ENCODE measurements around the gene ABCC5. TPM values are rescaled to one million over a fixed set of nuclear protein-coding genes. Genes with fewer than 3 reads are reported as not detected.

The ABCC5 gene
- polyA plus RNA-seq, 4 donors: 9.2 to 64.6 (median 13.0) TPM

DNA sequence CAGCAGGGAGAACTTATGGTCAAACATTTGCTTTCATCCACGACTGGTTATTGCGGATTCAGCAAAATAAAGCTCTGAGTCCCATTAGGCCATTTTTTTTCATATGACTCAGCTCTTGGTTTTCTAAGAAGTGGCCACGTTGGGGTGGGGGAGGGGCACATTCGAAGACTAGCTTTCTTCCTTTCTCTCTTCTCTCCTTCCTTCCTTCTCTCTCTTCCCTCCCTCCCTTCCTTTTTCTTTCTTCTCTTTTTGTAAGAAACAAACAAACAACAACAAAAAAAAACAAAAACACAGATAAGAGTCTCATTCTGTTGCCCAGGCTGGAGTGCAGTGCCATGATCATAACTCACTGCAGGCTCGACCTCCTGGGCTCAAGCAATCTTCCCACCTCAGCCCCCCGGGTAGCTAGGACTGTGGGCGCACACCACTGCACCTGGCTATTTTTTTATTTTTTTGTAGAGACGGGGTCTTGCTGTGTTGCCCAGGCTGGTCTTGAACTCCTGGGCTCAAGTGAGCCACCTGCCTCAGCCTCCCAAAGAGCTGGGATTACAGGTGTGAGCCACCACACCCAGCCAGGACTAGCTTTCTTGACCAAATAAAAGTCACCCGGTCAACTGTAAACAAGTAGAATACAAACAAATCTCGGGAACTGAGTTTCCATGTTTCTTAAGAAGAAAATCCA, 41.6 kb downstream of the ABCC5 start:
- Histone ChIP-seq H3K4me1 (ENCODE audit: control insufficient read depth in 3 of 3, insufficient read depth in 2 of 3, low read depth in 1 of 3, low read length in 2 of 3) (no peaks in the 10 kb centered on the region), H3K4me3 (ENCODE audit: low read depth in 1 of 3, low read length in 3 of 3) (no peak overlapping the region), H3K9me3 (ENCODE audit: control insufficient read depth in 2 of 2, insufficient read depth in 1 of 2, low read depth in 1 of 2, low read length in 1 of 2) (no peaks in the 10 kb centered on the region), H3K27me3 (ENCODE audit: control insufficient read depth in 3 of 3, insufficient read depth in 3 of 3, low read length in 3 of 3) (no peaks in the 10 kb centered on the region), H3K27ac (ENCODE audit: low read depth in 1 of 3, low read length in 2 of 3) (no peak overlapping the region), H3K36me3 (ENCODE audit: control insufficient read depth in 3 of 3, insufficient read depth in 2 of 3, low read depth in 1 of 3, low read length in 3 of 3) (peaks cover 0 to 5% (median under 1%) of the 10 kb centered on the region in 3 donors)
- 81 to 91% (median 87%) methylated on average over 10 of the region's 10 CpGs for WGBS, 3 donors
- FAIRE-seq (no peak), DNase-seq (no peak)

DNA sequence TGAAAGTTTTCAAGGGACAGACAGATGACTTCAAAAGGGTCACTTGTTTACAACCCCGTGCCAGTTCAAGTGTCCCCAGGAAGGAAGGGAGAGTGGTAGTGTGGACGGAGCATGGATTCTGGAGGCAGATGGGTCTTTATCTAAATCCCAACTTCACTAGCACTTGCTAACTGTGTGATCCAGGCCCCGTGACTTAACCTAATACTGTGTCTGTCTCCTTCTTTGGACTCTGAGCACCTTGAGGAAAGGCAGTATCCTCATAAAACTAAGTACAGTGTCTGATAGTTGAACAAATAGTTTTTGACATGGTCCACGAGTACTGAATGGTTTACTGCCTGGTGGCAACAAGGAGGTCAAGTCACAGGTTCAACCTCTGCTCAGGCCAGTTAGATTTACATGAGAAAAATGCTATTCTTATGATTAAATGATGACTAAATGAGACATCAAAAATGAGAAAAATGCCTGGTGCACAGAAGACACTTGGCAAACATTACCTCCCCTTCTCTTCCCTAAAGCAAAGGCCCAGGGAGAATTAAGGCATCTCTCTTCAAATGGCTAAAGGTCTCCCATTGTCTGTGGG, 48.9 kb downstream of the ABCC5 start:
- no peak for FAIRE-seq

DNA sequence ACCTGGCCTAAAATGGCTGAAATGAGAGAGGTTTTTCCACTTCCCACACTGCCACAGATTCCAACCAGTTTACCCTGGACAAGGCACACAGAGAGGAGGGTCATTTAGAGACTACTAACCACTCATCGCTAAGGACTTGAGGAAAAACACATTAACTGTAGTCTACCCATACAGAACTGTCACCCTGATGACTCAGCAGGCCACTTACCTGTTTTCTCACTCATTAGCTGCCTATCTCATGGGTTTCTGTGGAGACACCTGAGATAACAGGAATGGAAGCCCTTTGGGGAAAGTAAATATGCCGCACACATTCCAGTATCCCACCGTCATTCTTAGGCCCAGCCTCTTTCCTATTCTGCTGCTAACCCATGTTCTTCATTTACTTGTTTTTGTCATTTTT, 50.0 kb downstream of the ABCC5 start:
- WGBS, 3 donors: 84 to 94% (median 89%) methylated on average over 3 of the region's 3 CpGs
- no peak overlapping the region for H3K4me3 ChIP-seq (ENCODE audit: low read depth in 1 of 3, low read length in 3 of 3)
- FAIRE-seq: no peak
- H3K27me3 ChIP-seq (ENCODE audit: control insufficient read depth in 3 of 3, insufficient read depth in 3 of 3, low read length in 3 of 3): no peaks in the 10 kb centered on the region
- peaks cover 0 to 9% (median 0%) of the 10 kb centered on the region in 3 donors for H3K4me1 ChIP-seq (ENCODE audit: control insufficient read depth in 3 of 3, insufficient read depth in 2 of 3, low read depth in 1 of 3, low read length in 2 of 3)
- H3K9me3 ChIP-seq (ENCODE audit: control insufficient read depth in 2 of 2, insufficient read depth in 1 of 2, low read depth in 1 of 2, low read length in 1 of 2): no peaks in the 10 kb centered on the region
- H3K36me3 ChIP-seq (ENCODE audit: control insufficient read depth in 3 of 3, insufficient read depth in 2 of 3, low read depth in 1 of 3, low read length in 3 of 3): peaks cover 0 to 30% (median 5%) of the 10 kb centered on the region in 3 donors
- H3K27ac ChIP-seq (ENCODE audit: low read depth in 1 of 3, low read length in 2 of 3): no peak overlapping the region
- DNase-seq: peak in 1 of 2 donors; percentile 64

More for the DNA sequence above, 48.9 kb downstream of the ABCC5 start:
- H3K4me3 ChIP-seq (ENCODE audit: low read depth in 1 of 3, low read length in 3 of 3): no peak overlapping the region
- no peak overlapping the region for H3K27ac ChIP-seq (ENCODE audit: low read depth in 1 of 3, low read length in 2 of 3)
- peak in 1 of 2 donors; percentile 47 for DNase-seq
- WGBS, 3 donors: 73 to 80% (median 77%) methylated on average over 4 of the region's 4 CpGs
- no peaks in the 10 kb centered on the region for H3K27me3 ChIP-seq (ENCODE audit: control insufficient read depth in 3 of 3, insufficient read depth in 3 of 3, low read length in 3 of 3)
- H3K36me3 ChIP-seq (ENCODE audit: control insufficient read depth in 3 of 3, insufficient read depth in 2 of 3, low read depth in 1 of 3, low read length in 3 of 3): peaks cover 0 to 24% (median 5%) of the 10 kb centered on the region in 3 donors
- peaks cover 0 to 9% (median 0%) of the 10 kb centered on the region in 3 donors for H3K4me1 ChIP-seq (ENCODE audit: control insufficient read depth in 3 of 3, insufficient read depth in 2 of 3, low read depth in 1 of 3, low read length in 2 of 3)
- no peaks in the 10 kb centered on the region for H3K9me3 ChIP-seq (ENCODE audit: control insufficient read depth in 2 of 2, insufficient read depth in 1 of 2, low read depth in 1 of 2, low read length in 1 of 2)

DNA sequence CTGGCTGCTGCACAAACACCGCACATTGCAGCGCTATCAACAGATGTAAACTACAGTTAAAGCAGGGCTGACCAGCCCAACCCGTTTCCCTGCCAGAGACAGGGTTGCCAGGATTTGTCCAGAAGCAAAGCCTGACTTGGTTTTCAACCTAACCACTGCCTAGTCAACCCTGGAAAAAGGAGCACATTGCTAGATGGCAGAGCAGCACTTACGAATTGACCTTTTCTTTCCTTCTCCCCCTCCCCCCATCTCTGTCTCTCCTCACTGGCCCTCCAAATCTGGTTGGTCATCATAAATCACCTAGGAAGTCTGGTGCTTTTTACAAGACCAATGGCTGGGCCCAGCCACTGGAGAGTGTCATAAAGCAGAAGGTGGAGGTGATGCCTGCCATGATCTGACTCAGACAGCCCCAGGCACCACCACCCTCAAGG, 51.3 kb downstream of the ABCC5 start:
- Histone ChIP-seq H3K4me1 (ENCODE audit: control insufficient read depth in 3 of 3, insufficient read depth in 2 of 3, low read depth in 1 of 3, low read length in 2 of 3) (peaks cover 0 to 9% (median 0%) of the 10 kb centered on the region in 3 donors), H3K4me3 (ENCODE audit: low read depth in 1 of 3, low read length in 3 of 3) (no peak overlapping the region), H3K9me3 (ENCODE audit: control insufficient read depth in 2 of 2, insufficient read depth in 1 of 2, low read depth in 1 of 2, low read length in 1 of 2) (no peaks in the 10 kb centered on the region), H3K27me3 (ENCODE audit: control insufficient read depth in 3 of 3, insufficient read depth in 3 of 3, low read length in 3 of 3) (no peaks in the 10 kb centered on the region), H3K36me3 (ENCODE audit: control insufficient read depth in 3 of 3, insufficient read depth in 2 of 3, low read depth in 1 of 3, low read length in 3 of 3) (peaks cover 0 to 26% (median 5%) of the 10 kb centered on the region in 3 donors), H3K27ac (ENCODE audit: low read depth in 1 of 3, low read length in 2 of 3) (no peak overlapping the region)
- DNase-seq (no peak), FAIRE-seq (no peak)
- WGBS, 3 donors: 72 to 97% (median 84%) methylated on average over 4 of the region's 4 CpGs

DNA sequence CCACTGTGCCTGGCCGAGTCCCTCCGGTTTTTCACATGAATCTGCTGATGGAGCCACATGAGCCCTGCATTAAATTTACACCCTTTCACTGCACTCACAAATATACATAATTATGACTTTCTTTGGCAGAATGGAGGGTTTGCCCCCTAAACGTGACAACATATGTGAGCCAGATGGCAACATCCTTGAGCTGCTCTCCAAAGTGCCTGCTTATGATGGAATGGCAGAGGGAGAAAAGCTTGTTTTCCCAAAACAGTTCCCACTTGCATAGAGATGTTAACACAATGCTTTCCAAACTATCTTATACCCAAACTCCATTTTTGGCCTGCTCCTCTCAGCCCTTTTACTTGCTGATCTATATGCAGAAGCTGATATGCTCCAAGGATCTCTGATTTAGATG, 54.9 kb downstream of the ABCC5 start:
- peaks cover 0 to 22% (median 2%) of the 10 kb centered on the region in 3 donors for H3K36me3 ChIP-seq (ENCODE audit: control insufficient read depth in 3 of 3, insufficient read depth in 2 of 3, low read depth in 1 of 3, low read length in 3 of 3)
- WGBS, 3 donors: 94 to 100% (median 95%) methylated on average over 3 of the region's 3 CpGs
- no peak for FAIRE-seq

DNA sequence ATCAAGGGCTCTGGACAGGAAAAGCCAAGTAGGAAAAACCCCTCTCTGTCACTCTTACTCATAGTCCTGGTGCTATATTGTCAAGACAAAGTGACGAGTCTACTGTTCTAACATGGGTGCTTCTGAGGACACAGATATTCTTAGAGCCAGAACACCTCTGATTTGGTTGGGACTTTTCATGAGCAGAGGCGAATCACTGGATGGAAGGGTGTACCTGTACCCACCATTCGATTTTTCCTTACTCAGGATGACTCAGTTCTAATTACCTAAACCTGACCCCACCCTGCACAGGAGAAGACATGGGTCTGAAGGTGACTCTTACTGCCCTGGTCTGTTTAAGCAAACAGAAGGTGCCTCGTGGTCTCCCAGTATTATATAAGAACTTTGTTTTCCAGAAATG, 58.5 kb downstream of the ABCC5 start:
- no peaks in the 10 kb centered on the region for H3K9me3 ChIP-seq (ENCODE audit: control insufficient read depth in 2 of 2, insufficient read depth in 1 of 2, low read depth in 1 of 2, low read length in 1 of 2)
- FAIRE-seq: no peak
- peak overlapping the region in 1 of 3 donors; percentile 53 for H3K27ac ChIP-seq (ENCODE audit: low read depth in 1 of 3, low read length in 2 of 3)
- H3K27me3 ChIP-seq (ENCODE audit: control insufficient read depth in 3 of 3, insufficient read depth in 3 of 3, low read length in 3 of 3): no peaks in the 10 kb centered on the region
- no peak overlapping the region for H3K4me3 ChIP-seq (ENCODE audit: low read depth in 1 of 3, low read length in 3 of 3)
- peak; percentile 33 to 69 for DNase-seq
- 36 to 79% (median 68%) methylated on average over 4 of the region's 4 CpGs for WGBS, 3 donors
- peaks cover 0 to 10% (median 2%) of the 10 kb centered on the region in 3 donors for H3K36me3 ChIP-seq (ENCODE audit: control insufficient read depth in 3 of 3, insufficient read depth in 2 of 3, low read depth in 1 of 3, low read length in 3 of 3)
- peaks cover 0 to 4% (median 0%) of the 10 kb centered on the region in 3 donors for H3K4me1 ChIP-seq (ENCODE audit: control insufficient read depth in 3 of 3, insufficient read depth in 2 of 3, low read depth in 1 of 3, low read length in 2 of 3)

More for the DNA sequence above, 54.9 kb downstream of the ABCC5 start:
- H3K27me3 ChIP-seq (ENCODE audit: control insufficient read depth in 3 of 3, insufficient read depth in 3 of 3, low read length in 3 of 3): no peaks in the 10 kb centered on the region
- no peak for DNase-seq
- H3K9me3 ChIP-seq (ENCODE audit: control insufficient read depth in 2 of 2, insufficient read depth in 1 of 2, low read depth in 1 of 2, low read length in 1 of 2): no peaks in the 10 kb centered on the region
- peaks cover 0 to 7% (median 4%) of the 10 kb centered on the region in 3 donors for H3K4me1 ChIP-seq (ENCODE audit: control insufficient read depth in 3 of 3, insufficient read depth in 2 of 3, low read depth in 1 of 3, low read length in 2 of 3)
- no peak overlapping the region for H3K27ac ChIP-seq (ENCODE audit: low read depth in 1 of 3, low read length in 2 of 3)
- H3K4me3 ChIP-seq (ENCODE audit: low read depth in 1 of 3, low read length in 3 of 3): no peak overlapping the region

DNA sequence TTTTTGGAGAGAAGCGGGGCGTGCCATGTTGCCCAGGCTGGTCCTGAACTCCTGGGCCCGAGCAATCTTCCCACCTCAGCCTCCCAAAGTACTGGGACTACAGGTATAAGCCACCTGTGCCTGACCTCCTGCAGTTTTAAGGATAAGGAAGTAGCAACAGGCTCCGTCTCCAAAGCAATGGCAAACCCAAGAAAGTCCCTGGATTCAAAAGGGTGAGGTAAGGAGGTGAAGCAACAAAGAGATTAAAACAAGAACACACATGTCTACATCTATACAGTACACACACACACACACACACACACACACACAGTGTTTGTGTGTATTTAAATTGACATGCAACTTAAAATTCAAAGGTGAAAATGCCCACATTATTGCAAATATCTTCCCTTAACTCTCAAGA, 58.9 kb downstream of the ABCC5 start:
- Histone ChIP-seq H3K4me3 (ENCODE audit: low read depth in 1 of 3, low read length in 3 of 3) (no peak overlapping the region), H3K4me1 (ENCODE audit: control insufficient read depth in 3 of 3, insufficient read depth in 2 of 3, low read depth in 1 of 3, low read length in 2 of 3) (peaks cover 0 to 4% (median 0%) of the 10 kb centered on the region in 3 donors), H3K36me3 (ENCODE audit: control insufficient read depth in 3 of 3, insufficient read depth in 2 of 3, low read depth in 1 of 3, low read length in 3 of 3) (peaks cover 0 to 9% (median 2%) of the 10 kb centered on the region in 3 donors), H3K27me3 (ENCODE audit: control insufficient read depth in 3 of 3, insufficient read depth in 3 of 3, low read length in 3 of 3) (no peaks in the 10 kb centered on the region), H3K27ac (ENCODE audit: low read depth in 1 of 3, low read length in 2 of 3) (peak overlapping the region in 2 of 3 donors; percentile 4 to 46), H3K9me3 (ENCODE audit: control insufficient read depth in 2 of 2, insufficient read depth in 1 of 2, low read depth in 1 of 2, low read length in 1 of 2) (no peaks in the 10 kb centered on the region)
- FAIRE-seq: no peak
- DNase-seq: peak; percentile 18 to 39
- WGBS, 3 donors: 73 to 87% (median 81%) methylated on average over 4 of the region's 4 CpGs

DNA sequence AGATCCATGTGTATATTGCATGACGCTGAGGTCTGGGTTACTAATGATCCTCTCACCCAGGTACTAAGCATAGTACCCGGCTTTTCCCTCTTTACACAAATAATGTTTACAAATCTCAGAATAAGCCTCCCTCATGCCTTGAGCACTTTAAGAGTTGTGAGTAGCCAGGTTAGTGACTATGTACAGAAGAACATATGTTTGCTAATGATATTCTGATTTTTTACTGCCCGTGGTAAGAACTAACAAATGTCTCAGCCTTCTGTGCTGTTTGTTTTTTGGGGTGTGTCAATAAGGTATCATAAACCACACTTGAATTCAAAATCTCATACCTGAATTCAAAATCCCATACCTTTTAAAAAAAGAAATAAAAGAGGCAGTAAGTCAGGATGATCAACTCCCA, 59.5 kb downstream of the ABCC5 start:
- FAIRE-seq (no peak), DNase-seq (peak; percentile 17 to 32)
- Histone ChIP-seq H3K36me3 (ENCODE audit: control insufficient read depth in 3 of 3, insufficient read depth in 2 of 3, low read depth in 1 of 3, low read length in 3 of 3) (peaks cover 0 to 3% (median 2%) of the 10 kb centered on the region in 3 donors), H3K9me3 (ENCODE audit: control insufficient read depth in 2 of 2, insufficient read depth in 1 of 2, low read depth in 1 of 2, low read length in 1 of 2) (no peaks in the 10 kb centered on the region), H3K27ac (ENCODE audit: low read depth in 1 of 3, low read length in 2 of 3) (no peak overlapping the region), H3K27me3 (ENCODE audit: control insufficient read depth in 3 of 3, insufficient read depth in 3 of 3, low read length in 3 of 3) (no peaks in the 10 kb centered on the region), H3K4me1 (ENCODE audit: control insufficient read depth in 3 of 3, insufficient read depth in 2 of 3, low read depth in 1 of 3, low read length in 2 of 3) (peaks cover 0 to 4% (median 0%) of the 10 kb centered on the region in 3 donors), H3K4me3 (ENCODE audit: low read depth in 1 of 3, low read length in 3 of 3) (no peak overlapping the region)
- whole genome bisulfite sequencing, 3 donors: 40 to 78% (median 60%) methylated on average over 3 of the region's 3 CpGs
